ENCODE data around the gene DBI.

The DBI gene

GRCh38 chr2:119338826-119339561 is 27.8 kb upstream of the DBI start:
- DNase-seq (ENCODE audit: low spot score), result peak; percentile 67
- in situ Hi-C loops (cut with MboI; ENCODE audit: low pct_unique_long_range_greater_than_20kb, low sequenced_read_pairs, unreplicated experiment), result no loop called here
- TF ChIP-seq, protein P1, sequence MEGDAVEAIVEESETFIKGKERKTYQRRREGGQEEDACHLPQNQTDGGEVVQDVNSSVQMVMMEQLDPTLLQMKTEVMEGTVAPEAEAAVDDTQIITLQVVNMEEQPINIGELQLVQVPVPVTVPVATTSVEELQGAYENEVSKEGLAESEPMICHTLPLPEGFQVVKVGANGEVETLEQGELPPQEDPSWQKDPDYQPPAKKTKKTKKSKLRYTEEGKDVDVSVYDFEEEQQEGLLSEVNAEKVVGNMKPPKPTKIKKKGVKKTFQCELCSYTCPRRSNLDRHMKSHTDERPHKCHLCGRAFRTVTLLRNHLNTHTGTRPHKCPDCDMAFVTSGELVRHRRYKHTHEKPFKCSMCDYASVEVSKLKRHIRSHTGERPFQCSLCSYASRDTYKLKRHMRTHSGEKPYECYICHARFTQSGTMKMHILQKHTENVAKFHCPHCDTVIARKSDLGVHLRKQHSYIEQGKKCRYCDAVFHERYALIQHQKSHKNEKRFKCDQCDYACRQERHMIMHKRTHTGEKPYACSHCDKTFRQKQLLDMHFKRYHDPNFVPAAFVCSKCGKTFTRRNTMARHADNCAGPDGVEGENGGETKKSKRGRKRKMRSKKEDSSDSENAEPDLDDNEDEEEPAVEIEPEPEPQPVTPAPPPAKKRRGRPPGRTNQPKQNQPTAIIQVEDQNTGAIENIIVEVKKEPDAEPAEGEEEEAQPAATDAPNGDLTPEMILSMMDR (IDR thresholded peaks at IDR 0.05; ENCODE audit: extremely low read depth, insufficient read depth, missing control alignments), result no peak

GRCh38 chr2:119339562-119339923 is 27.2 kb upstream of the DBI start:
- in situ Hi-C loops (cut with MboI; ENCODE audit: low pct_unique_long_range_greater_than_20kb, low sequenced_read_pairs, unreplicated experiment), result no loop called here
- no peak for DNase-seq (ENCODE audit: low spot score)

DNA sequence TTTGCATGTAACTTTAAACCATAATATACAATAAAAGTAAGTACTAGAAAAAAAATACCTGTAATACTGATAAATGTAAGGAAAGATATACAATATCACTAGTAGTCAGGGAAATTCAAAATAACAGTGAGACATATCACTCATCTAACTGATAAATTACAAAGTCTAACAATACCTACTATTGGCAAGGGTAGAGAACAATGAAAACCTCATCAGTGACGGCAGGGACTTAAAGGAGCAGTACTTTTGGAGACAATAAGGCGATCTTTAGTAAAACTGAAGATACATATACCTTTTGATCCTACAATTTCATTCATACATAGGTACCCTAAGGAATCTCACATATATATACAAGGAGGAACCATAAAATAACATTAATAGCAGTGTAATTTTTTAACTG is 25.1 kb upstream of the DBI start:
- in situ Hi-C loops (cut with MboI; ENCODE audit: low pct_unique_long_range_greater_than_20kb, low sequenced_read_pairs, unreplicated experiment), result no loop called here
- TF ChIP-seq, protein P1 (IDR thresholded peaks at IDR 0.05; ENCODE audit: extremely low read depth, insufficient read depth, missing control alignments), result no peak
- no peak for DNase-seq (ENCODE audit: low spot score)

More at GRCh38 chr2:119339562-119339923, 27.2 kb upstream of the DBI start:
- TF ChIP-seq, protein P1 (IDR thresholded peaks at IDR 0.05; ENCODE audit: extremely low read depth, insufficient read depth, missing control alignments), result no peak

GRCh38 chr2:119349289-119349688 is 17.5 kb upstream of the DBI start:
- TF ChIP-seq, protein P1 (IDR thresholded peaks at IDR 0.05; ENCODE audit: extremely low read depth, insufficient read depth, missing control alignments), result no peak
- DNase-seq (ENCODE audit: low spot score), result no peak
- in situ Hi-C loops (cut with MboI; ENCODE audit: low pct_unique_long_range_greater_than_20kb, low sequenced_read_pairs, unreplicated experiment), result no loop called here

DNA sequence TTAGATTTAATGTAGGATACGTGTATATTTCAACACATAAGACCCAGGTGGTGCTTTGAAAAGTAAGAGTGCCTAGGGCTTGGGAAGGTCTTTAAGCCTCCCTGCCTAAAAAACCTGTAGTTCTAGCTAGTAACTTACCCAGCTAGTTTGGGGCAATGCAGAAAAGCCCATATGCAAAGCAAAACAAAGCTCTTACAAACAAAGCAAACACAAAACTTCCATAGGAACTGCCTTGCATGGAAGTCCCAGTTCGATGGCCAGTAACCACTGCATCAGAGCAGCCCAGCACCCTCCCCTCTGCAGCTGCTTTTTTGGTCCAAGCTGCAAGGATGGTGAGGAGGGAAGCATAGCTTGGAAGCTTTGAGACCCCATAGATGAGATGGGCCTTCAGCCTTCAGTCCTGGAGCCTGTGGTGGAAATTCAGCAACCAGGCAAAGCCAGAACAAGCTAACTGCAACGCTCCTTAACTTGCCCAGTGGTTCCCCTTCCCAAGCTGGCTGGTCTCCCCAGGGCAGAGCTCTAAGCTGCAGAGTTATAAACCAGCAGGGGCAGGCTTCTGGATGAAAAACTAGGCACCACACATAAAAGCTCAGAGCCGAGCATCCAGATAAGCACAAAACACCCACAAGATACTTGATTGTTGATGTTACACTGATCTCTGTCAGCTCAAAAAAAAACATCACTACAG is 16.3 kb upstream of the DBI start:
- TF ChIP-seq, protein P1 (IDR thresholded peaks at IDR 0.05; ENCODE audit: extremely low read depth, insufficient read depth, missing control alignments), result no peak
- in situ Hi-C loops (cut with MboI; ENCODE audit: low pct_unique_long_range_greater_than_20kb, low sequenced_read_pairs, unreplicated experiment), result no loop called here
- no peak for DNase-seq (ENCODE audit: low spot score)

- DNase-seq (ENCODE audit: low spot score), result peak; percentile 64
- in situ Hi-C loops (cut with MboI; ENCODE audit: low pct_unique_long_range_greater_than_20kb, low sequenced_read_pairs, unreplicated experiment), result no loop called here
- TF ChIP-seq, protein P1 (IDR thresholded peaks at IDR 0.05; ENCODE audit: extremely low read depth, insufficient read depth, missing control alignments), result no peak
Observed at GRCh38 chr2:119352357-119352756, 14.4 kb upstream of the DBI start.

Data from GM13977 (cell line).